Adrenal gland (tissue), 12 donors: ENCODE measurements around the gene MYO9A. TPM values are rescaled to one million over a fixed set of nuclear protein-coding genes. Genes with fewer than 3 reads are reported as not detected.
"Not testable (repeated sequence)": the region's sequence is repeated elsewhere in the genome, so short reads cannot be mapped to it uniquely, and the experiment has no call there.

ENCODE experiments used
- DNase-seq, 7 donors: peaks; one replicate each; pipeline ENCODE4 v3.0.0-alpha.2; 2019 to 2020
- H3K27ac ChIP-seq, 5 donors: fragments of 200-600 bp; sonication (generic) in 4 of 5; 1 replicate in 3 of 5; 2 replicates in 2 of 5; pipeline versions ENCODE4 v1.5.1 to v1.8.0; 2016 to 2020; ENCODE audit warnings: mild to moderate bottlenecking in 1 of 5
- H3K27me3 ChIP-seq: fragments of 200-600 bp; 2 replicates; pipeline ENCODE4 v1.8.0; 2021
- H3K36me3 ChIP-seq, 2 donors: fragments of 200-600 bp; replicated peaks in 1 of 2; 1 replicate in 1 of 2; 2 replicates in 1 of 2; pipeline versions ENCODE4 v1.5.1 to v1.8.0; 2018 to 2022
- H3K4me1 ChIP-seq, 2 donors: fragments of 200-600 bp; replicated peaks in 1 of 2; 1 replicate in 1 of 2; 2 replicates in 1 of 2; pipeline versions ENCODE4 v1.5.1 to v1.8.0; 2018 to 2021
- H3K4me3 ChIP-seq, 4 donors: fragments of 200-600 bp; sonication (generic) in 3 of 4; one replicate each; pipeline ENCODE4 v1.5.1; 2016 to 2018
- H3K9me3 ChIP-seq, 3 donors: fragments of 200-600 bp; sonication (generic) in 1 of 3; replicated peaks in 1 of 3; 1 replicate in 2 of 3; 2 replicates in 1 of 3; pipeline versions ENCODE4 v1.5.1 to v1.8.0; 2016 to 2021
- CTCF ChIP-seq, 6 experiments: fragments of 450-650 bp in 4 of 6; fragments of 200-600 bp in 2 of 6; sonication (generic) in 1 of 6; IDR thresholded peaks; 1 replicate in 5 of 6; 2 replicates in 1 of 6; pipeline versions ENCODE4 v1.5.1 to v1.8.0; 2016 to 2021; ENCODE audit warnings: antibody characterized with exemption in 6 of 6, mild to moderate bottlenecking in 2 of 6, moderate library complexity in 1 of 6
- POLR2A ChIP-seq, 2 donors: fragments of 450-650 bp; IDR thresholded peaks; one replicate each; pipeline ENCODE4 v1.6.1; 2017; ENCODE audit warnings: antibody characterized with exemption in 2 of 2, mild to moderate bottlenecking in 2 of 2, moderate library complexity in 1 of 2
- WGBS, 4 donors: extraction: QIAGEN DNeasy Blood & Tissue Kit in 2 of 4; methylation state at CpG; one replicate each; pipeline versions ENCODE4 v1.1.5 to v1.1.7; 2013 to 2017; 5-methylcytosine and 5-hydroxymethylcytosine counted together
- intact Hi-C, 2 donors: fragments of 100-400 bp; cut with DNase I; formaldehyde crosslinking; loops; one replicate each; pipeline versions ENCODE4 v1.14.1 to v1.15.0; 2022 to 2023
- polyA plus RNA-seq, 3 donors: library from polyadenylated mRNA; stranded (reverse); fragments of 200-250 nt in 2 of 3; fragments of 350-450 nt in 1 of 3; fragmentation: Illumina TruSeq in 1 of 3; extraction: RNeasy Lipid Tissue Mini Kit (QIAGEN cat#74804) in 1 of 3; gene quantifications; one replicate each; pipeline ENCODE4 v1.2.3, GENCODE V29; 2013 to 2014
- total RNA-seq, 9 donors: library from RNA; depleted of rRNA in 4 of 9; stranded (reverse); fragments of >200 nt in 4 of 9; fragments of 120-200 nt in 1 of 9; fragmentation: NEBNext Ultra II Directional in 1 of 9; extraction: Animal tissue kit (Norgen Biotek cat#: 25700) in 1 of 9; gene quantifications; one replicate each; pipeline versions ENCODE4 v1.1.0 to v1.2.4, GENCODE V29; 2013 to 2023
- donor health status: healthy with polysubstance abuse.
- donor health status: Bipolar disorder and iron deficiency.
- donor health status: DM: yes; HTN: yes; CAD: no.
- donor health status: DM: no; HTN: no; CAD: no.
- donor health status: DM: no; HTN: no; CAD: no.
- donor health status: DM: yes; HTN: yes; CAD: no.

The MYO9A gene
- total and polyA plus RNA-seq, 12 donors: 3.0 to 34.0 (median 19.8) TPM

GRCh38 chr15:72110355-72110754 is 7.6 kb downstream of the MYO9A start:
- 88 to 100% (median 94%) methylated on average over 3 of the region's 3 CpGs for WGBS, 4 donors
- intact Hi-C loops: no loop called here
- TF ChIP-seq POLR2A (IDR thresholded peaks at IDR 0.05): no peak
- TF ChIP-seq CTCF (IDR thresholded peaks at IDR 0.05): no peak
- H3K36me3 ChIP-seq: no peaks in the 10 kb centered on the region
- no peak for DNase-seq
- H3K4me1 ChIP-seq: peaks cover 0 to 20% of the 10 kb centered on the region in 2 donors
- no peaks in the 10 kb centered on the region for H3K27me3 ChIP-seq
- H3K9me3 ChIP-seq: no peaks in the 10 kb centered on the region
- no peak overlapping the region for H3K27ac ChIP-seq
- no peak overlapping the region for H3K4me3 ChIP-seq

- H3K9me3 ChIP-seq: no peaks in the 10 kb centered on the region
- H3K27me3 ChIP-seq: no peaks in the 10 kb centered on the region
- intact Hi-C loops: no loop called here
- peaks cover 0 to 20% of the 10 kb centered on the region in 2 donors for H3K4me1 ChIP-seq
- H3K27ac ChIP-seq: no peak overlapping the region
- TF ChIP-seq CTCF (IDR thresholded peaks at IDR 0.05) (no peak), POLR2A (IDR thresholded peaks at IDR 0.05) (no peak)
- no peak overlapping the region for H3K4me3 ChIP-seq
- 84 to 86% (median 85%) methylated on average over 2 of the region's 2 CpGs for WGBS, 4 donors
- no peaks in the 10 kb centered on the region for H3K36me3 ChIP-seq
- no peak for DNase-seq
Measured at GRCh38 chr15:72106068-72106467, 11.9 kb downstream of the MYO9A start.

GRCh38 chr15:72105111-72105510 is 12.8 kb downstream of the MYO9A start:
- Histone ChIP-seq H3K9me3 (no peaks in the 10 kb centered on the region), H3K27ac (no peak overlapping the region), H3K36me3 (no peaks in the 10 kb centered on the region), H3K4me1 (peaks cover 0 to 20% of the 10 kb centered on the region in 2 donors), H3K27me3 (no peaks in the 10 kb centered on the region), H3K4me3 (no peak overlapping the region)
- no peak for TF ChIP-seq CTCF (IDR thresholded peaks at IDR 0.05)
- no peak for TF ChIP-seq POLR2A (IDR thresholded peaks at IDR 0.05)
- WGBS, 4 donors: 97 to 100% (median 98%) methylated on average over 3 of the region's 3 CpGs
- DNase-seq: no peak
- intact Hi-C loops: no loop called here

- H3K4me1 ChIP-seq, H3K36me3 ChIP-seq, intact Hi-C loops, DNase-seq, H3K4me3 ChIP-seq, H3K27ac ChIP-seq, H3K9me3 ChIP-seq, H3K27me3 ChIP-seq: not testable (repeated sequence)
- WGBS, 4 donors: 94 to 97% (median 94%) methylated on average over 9 to 22 of the region's 33 CpGs; no CpG with 5 or more reads in 1 of the 4 donors
Measured at GRCh38 chr15:72100551-72100950, 17.4 kb downstream of the MYO9A start.

- Histone ChIP-seq H3K4me1 (no peaks in the 10 kb centered on the region), H3K36me3 (no peaks in the 10 kb centered on the region), H3K4me3 (no peak overlapping the region), H3K9me3 (no peaks in the 10 kb centered on the region), H3K27me3 (no peaks in the 10 kb centered on the region), H3K27ac (no peak overlapping the region)
- WGBS, 4 donors: 93 to 97% (median 95%) methylated on average over 4 of the region's 4 CpGs
- no peak for DNase-seq
- intact Hi-C loops: no loop called here
- TF ChIP-seq POLR2A (IDR thresholded peaks at IDR 0.05) (no peak), CTCF (IDR thresholded peaks at IDR 0.05) (no peak)
Measured at GRCh38 chr15:72099155-72099554, 18.8 kb downstream of the MYO9A start.
